ENCODE measurements around the gene MMP25. TPM values are rescaled to one million over a fixed set of nuclear protein-coding genes. Genes with fewer than 3 reads are reported as not detected.

Gene MMP25
- total RNA-seq, 1 donor from 2014 or later, result 12.8 TPM

- ATAC-seq (peak; percentile 81), DNase-seq (peak; percentile 86)
- no peak for TF ChIP-seq CTCF (IDR thresholded peaks at IDR 0.05)
- peaks cover 58% of the 10 kb centered on the region for H3K27me3 ChIP-seq
- intact Hi-C loops (cut with DNase I), result no loop called here
- peak within 1 kb of the TSS; percentile 46 for H3K4me3 ChIP-seq
- peak within 1 kb of the TSS; percentile 36 for H3K27ac ChIP-seq
- no peaks in the 10 kb centered on the region for H3K36me3 ChIP-seq
- no peaks in the 10 kb centered on the region for H3K4me1 ChIP-seq
- no peaks in the 10 kb centered on the region for H3K9me3 ChIP-seq
Measured at GRCh38 chr16:3036726-3037315, 9.5 kb upstream of the MMP25 start, which contains the start of gene BICDL2. Gene BICDL2 (minus strand): TSS chr16:3036944. CDS start chr16:3035496, 1,448 bp downstream.

GRCh38 chr16:3038256-3038655 lies 8.1 kb upstream of the MMP25 start:
- ATAC-seq (peak; percentile 39), DNase-seq (peak; percentile 75)
- Histone ChIP-seq H3K9me3 (no peaks in the 10 kb centered on the region), H3K4me3 (no peak overlapping the region), H3K36me3 (no peaks in the 10 kb centered on the region), H3K27me3 (peaks cover 62% of the 10 kb centered on the region), H3K27ac (no peak overlapping the region), H3K4me1 (no peaks in the 10 kb centered on the region)
- intact Hi-C loops (cut with DNase I), result no loop called here
- no peak for TF ChIP-seq CTCF (IDR thresholded peaks at IDR 0.05)

GRCh38 chr16:3038896-3039295 lies 7.5 kb upstream of the MMP25 start:
- Histone ChIP-seq H3K27ac (no peak overlapping the region), H3K9me3 (no peaks in the 10 kb centered on the region), H3K4me3 (no peak overlapping the region), H3K36me3 (no peaks in the 10 kb centered on the region), H3K27me3 (peaks cover 69% of the 10 kb centered on the region), H3K4me1 (no peaks in the 10 kb centered on the region)
- intact Hi-C loops (cut with DNase I), result no loop called here
- TF ChIP-seq CTCF (IDR thresholded peaks at IDR 0.05), result no peak
- DNase-seq, result no peak
- ATAC-seq, result no peak

- peaks cover 12% of the 10 kb centered on the region for H3K4me1 ChIP-seq
- no peak overlapping the region for H3K4me3 ChIP-seq
- TF ChIP-seq CTCF (IDR thresholded peaks at IDR 0.05), result no peak
- no peak for DNase-seq
- H3K27me3 ChIP-seq, result peaks cover 77% of the 10 kb centered on the region
- H3K36me3 ChIP-seq, result no peaks in the 10 kb centered on the region
- no peak for ATAC-seq
- H3K9me3 ChIP-seq, result no peaks in the 10 kb centered on the region
- no peak overlapping the region for H3K27ac ChIP-seq
- intact Hi-C loops (cut with DNase I), result no loop called here
Measured at GRCh38 chr16:3042376-3042775, 4.0 kb upstream of the MMP25 start.

- no peak for DNase-seq
- Histone ChIP-seq H3K4me1 (peaks cover 12% of the 10 kb centered on the region), H3K27ac (no peak overlapping the region), H3K27me3 (peaks cover 76% of the 10 kb centered on the region), H3K36me3 (no peaks in the 10 kb centered on the region), H3K9me3 (no peaks in the 10 kb centered on the region), H3K4me3 (no peak overlapping the region)
- no peak for ATAC-seq
- TF ChIP-seq CTCF (IDR thresholded peaks at IDR 0.05), result no peak
- intact Hi-C loops (cut with DNase I), result no loop called here
Measured at GRCh38 chr16:3044708-3045107, 1.7 kb upstream of the MMP25 start.
